ENCODE measurements around the gene THAP8.
"Not testable (repeated sequence)": the region's sequence is repeated elsewhere in the genome, so short reads cannot be mapped to it uniquely, and the experiment has no call there.

The THAP8 gene, protein sequence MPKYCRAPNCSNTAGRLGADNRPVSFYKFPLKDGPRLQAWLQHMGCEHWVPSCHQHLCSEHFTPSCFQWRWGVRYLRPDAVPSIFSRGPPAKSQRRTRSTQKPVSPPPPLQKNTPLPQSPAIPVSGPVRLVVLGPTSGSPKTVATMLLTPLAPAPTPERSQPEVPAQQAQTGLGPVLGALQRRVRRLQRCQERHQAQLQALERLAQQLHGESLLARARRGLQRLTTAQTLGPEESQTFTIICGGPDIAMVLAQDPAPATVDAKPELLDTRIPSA

DNA sequence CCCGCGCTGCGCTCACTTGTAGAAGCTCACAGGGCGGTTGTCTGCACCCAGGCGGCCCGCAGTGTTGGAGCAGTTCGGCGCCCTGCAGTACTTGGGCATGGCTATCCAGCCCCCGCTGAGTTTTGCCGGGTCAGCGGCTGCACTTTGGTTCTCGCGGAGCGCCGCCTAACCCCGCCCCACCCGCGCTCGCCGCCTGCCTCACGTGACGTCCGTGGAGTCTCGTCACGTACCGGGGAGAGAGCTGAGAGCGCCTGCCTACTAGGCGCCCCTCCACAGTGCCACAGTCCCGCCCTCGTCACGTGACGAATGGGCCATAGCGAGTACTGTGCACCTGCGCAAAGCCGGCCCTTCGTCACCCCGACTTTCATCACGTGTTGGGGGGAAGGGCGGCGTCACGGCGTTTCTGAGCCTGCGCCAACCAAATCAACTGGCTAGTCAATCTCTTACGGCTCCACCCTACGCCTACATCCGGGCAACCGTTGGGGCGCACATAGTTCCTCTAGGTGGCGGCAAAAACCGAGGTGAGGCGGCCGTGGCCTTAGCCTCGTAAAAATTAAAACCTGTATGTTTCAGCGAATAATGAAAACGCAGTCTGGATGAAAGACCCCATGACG lies at the start of gene THAP8:
THAP8 (minus strand) TSS at position 167 of the 614 bp plus-strand sequence; CDS start at position 99, 68 bp downstream.
- DNase-seq = peak; percentile 100

DNA sequence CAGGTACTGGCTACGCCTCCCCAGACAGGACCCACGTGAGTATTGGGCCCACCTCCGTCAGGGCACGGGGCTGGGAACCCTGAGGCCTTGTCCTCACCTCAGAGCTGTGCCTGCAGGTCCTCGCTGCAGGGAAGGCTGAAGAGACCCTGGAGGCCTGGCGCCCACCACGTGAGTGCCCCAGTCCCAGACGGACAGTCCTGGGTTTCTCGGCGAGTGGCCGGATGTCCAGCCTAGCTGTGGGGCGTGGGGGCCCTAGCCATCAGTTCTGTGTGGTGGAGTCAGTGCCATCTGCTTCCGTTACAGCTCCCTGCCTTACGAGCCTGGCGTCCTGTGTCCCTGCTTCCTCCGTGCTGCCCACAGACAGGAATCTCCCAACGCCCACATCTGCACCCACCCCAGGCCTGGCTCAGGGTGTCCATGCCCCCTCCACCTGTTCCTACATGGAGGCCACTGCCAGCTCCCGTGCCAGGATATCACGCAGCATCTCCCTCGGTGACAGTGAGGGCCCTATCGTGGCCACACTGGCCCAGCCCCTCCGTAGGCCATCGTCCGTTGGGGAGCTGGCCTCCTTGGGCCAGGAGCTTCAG lies 49.0 kb upstream of the THAP8 start:
- DNase-seq = no peak

DNA sequence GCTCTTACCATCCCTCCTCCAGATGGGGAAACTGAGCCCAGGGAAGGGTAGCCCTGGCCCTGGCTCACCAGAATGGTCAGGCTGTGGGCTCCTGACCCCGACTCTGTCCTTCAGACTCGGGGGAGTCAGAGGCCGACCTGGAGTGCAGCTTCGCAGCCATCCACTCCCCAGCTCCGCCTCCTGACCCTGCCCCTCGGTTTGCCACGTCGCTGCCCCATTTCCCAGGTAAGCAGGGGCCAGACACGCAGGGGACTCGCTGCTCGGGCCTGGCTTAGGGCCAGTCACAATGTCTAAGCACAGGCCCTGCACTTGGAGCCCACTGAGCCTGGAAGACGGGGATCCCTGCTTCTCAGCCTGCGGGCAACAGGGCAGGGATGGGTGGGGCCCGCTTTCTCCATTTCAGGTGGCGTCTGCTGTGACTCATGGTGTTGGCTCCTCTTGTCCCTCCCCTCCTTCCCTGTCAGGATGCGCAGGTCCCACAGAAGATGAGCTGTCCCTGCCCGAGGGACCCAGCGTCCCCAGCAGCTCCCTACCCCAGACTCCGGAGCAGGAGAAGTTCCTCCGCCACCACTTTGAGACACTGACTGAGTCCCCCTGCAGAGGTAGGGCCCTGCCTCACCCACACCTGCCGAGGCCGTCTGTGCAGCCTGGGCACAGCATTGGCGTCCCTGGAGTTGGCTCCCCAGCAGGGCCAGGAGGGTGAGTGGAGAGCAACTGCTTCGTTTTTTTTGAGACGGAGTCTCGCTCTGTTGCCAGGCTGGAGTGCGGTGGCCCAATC lies 47.7 kb upstream of the THAP8 start:
- no peak for DNase-seq

DNA sequence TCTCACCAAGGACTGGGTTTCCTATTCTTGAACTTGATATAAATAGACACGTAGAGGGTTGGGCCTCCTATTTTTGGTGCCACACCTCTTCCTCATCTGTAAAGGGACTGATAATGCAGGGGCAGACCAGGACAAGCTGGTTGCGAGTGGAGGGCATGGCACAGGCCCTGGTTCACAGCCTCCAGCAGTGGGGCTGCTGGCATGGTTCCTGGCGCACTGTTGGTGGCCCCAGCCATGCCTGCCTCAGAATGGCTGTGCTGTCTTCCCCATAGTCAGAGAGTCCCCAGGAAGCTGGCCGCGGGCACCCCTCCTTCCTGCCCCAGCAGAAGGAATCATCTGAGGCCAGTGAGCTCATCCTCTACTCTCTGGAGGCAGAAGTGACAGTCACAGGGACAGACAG lies 46.4 kb upstream of the THAP8 start:
- DNase-seq = no peak

DNA sequence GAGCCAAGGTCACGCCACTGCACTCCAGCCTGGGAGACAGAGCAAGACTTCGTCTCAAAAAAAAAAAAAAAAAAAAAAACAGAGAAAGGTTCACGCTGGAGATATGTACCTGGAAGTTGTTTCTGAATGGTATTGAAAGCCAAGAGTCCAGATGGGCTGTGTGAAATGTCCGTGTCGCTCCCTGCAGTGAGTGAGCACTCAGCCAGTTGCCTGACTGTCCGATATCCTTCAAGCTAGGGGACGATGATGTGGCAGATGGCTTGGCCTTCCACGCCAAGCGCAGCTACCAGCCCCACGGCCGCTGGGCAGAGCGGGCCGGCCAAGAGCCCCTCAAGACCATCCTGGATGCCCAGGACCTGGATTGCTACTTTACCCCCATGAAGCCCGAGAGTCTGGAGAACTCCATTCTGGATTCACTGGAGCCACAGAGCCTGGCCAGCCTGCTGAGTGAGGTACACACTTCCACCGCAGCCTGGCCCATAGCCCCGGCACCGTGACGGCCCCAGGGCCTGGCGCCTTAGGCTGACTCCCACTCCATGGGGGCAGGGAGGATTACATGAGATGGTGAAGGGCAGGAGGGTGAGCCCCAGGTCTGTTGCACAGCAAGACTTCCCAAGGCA lies 45.2 kb upstream of the THAP8 start:
- no peak for DNase-seq

DNA sequence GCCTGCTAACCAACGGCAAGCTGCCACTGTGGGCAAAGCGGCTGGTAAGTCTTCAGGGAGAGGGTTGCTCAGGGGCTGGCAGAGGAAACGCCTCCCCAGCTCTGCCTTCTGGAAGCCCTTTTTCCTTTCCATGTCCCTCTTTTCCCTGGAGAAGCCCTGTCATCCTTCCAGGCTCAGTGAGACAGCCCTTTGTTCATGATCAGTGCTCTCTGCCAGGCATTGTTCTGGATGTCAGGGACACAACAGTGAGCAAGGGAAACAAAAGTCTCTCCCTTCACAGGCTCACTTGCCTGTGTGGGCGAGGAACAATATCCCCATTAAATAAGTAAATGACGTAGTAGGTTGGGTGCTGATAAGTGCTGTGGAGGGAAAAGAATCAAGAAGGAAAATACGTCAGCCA lies 43.0 kb upstream of the THAP8 start:
- no peak for DNase-seq

DNA sequence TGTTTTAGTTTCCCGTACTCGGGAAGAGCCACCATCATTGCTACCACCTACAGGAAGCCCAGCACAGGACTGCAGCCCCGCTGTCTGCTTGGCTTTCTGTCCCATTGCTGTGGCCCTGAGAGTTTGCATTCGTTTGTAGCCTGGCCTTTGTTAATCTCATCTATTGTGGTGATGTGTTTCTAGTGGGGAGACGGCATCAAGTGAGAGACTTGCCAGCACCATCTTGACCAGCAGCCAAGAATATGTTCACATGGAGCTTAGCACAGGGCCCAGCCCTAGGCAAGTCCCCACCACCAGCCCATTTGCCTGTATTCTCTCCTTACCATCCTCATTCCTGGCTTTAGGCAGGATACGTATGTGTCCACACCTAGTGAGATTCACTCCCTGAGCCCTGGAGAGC lies 39.6 kb upstream of the THAP8 start:
- DNase-seq = no peak

DNA sequence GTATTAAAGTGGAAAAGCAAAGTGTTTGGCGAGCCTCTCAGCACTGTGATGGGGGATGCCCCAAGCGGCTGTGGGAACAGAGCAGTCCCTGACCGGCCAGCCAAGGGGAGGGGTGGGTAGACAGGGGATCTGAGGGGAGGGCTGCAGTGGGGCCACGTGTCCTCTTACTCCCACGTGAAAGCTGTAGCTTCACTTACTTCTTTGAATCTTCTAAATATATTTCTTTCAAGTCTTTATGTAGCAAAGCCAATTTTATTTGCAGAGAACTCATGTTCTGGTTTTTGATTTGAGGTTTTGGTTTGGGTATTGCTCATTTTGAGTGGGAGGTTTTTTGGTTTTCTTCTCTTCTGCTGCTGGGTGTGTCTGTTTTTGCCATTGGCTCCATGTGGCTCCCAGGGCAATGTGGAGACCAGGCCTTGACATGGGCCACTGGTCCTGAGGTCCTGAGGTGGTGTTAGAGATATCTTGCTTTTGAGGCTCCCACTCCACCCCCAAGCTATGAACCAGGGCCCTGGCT lies 39.1 kb upstream of the THAP8 start:
- DNase-seq = no peak

DNA sequence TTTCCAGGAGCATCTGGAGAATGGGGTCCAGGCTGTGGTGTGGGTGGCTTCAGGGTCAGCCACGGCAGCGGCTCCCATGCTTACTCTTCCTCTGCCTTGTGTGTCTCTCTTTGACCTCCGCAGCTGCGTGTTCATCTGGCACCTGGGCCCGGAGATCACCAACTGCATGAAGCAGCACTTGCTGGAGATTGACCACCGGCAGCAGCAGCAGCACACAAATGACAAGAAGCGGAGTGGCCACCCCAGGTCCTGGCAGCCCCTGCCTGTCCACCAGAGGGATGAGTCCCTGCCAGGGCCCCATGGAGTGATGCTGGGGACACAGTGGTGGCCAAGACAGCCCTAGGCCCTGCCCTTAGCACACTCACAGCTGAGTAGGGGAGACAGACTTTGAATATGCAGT lies 38.5 kb upstream of the THAP8 start:
- DNase-seq = no peak

DNA sequence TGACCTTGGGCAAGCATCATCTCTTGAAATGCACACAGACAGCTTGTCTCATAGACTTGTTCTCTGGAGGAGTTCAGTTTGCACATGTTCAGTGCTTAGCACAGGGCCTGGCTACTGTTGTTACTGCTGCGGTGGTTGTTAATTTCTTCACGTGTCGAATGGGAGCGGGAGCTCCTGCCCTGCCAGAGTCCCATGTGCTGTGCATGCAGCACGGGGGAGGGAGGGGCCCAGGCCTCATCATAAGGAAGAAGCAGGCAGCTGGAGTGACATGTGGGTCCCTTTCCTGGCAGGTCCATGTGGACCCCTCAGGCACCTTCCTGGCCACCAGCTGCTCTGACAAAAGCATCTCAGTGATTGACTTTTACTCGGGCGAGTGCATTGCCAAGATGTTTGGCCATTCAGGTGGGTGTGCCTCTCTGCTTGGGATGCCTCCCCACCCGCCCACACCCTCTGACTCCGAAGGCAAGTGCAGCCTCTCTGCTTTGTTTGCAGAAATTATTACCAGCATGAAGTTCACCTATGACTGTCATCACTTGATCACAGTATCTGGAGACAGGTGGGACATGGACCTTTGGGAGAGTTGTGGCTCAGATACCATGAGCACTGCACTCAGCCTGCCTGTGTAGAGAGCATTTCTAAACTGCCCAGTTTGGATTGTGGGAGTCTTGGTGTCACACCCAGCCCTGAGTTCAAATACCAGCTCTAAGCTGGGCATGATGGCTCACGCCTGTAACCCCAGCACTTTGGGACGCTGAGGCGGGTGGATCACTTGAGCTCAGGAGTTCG lies 37.0 kb upstream of the THAP8 start:
- DNase-seq = no peak

DNA sequence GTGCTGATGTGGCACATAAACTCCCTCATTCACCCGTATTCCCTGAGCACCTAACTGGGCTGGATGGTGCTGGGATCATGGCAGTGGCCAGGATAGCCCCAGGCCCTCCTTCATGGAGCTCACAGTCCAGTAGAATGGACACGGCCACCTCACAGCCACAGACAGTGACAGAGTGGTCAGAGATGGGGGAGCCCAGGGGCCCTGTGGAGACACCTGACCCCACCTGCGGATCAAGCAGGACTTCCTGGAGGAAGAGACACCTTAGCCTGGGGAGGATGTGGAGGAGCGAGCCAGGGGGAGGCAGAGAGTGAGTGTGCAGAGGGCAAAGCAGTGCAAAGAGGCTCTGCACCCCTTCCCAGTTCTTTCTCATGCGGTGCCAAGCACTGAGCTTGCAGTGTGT lies 35.8 kb upstream of the THAP8 start:
- DNase-seq = no peak

DNA sequence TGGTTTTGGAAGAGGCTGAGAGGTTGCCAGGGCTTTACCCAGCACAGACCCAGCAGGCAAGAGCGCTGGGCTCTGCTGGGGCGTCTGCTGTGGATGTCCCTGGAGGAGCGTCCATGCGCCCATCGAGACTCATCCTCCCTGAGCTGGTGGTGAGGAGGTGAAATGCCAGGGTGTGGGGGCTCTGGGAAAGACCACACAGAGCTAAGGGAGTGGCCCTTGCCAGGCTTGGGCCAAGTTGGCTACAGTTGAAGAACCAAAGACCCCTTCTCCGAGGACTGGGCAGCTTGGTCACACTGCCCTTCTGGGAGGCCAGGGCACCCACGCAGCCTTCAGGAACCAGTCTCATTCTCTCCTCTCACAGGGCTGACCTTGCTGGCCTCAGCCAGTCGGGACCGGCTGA lies 32.2 kb upstream of the THAP8 start:
- no peak for DNase-seq

DNA sequence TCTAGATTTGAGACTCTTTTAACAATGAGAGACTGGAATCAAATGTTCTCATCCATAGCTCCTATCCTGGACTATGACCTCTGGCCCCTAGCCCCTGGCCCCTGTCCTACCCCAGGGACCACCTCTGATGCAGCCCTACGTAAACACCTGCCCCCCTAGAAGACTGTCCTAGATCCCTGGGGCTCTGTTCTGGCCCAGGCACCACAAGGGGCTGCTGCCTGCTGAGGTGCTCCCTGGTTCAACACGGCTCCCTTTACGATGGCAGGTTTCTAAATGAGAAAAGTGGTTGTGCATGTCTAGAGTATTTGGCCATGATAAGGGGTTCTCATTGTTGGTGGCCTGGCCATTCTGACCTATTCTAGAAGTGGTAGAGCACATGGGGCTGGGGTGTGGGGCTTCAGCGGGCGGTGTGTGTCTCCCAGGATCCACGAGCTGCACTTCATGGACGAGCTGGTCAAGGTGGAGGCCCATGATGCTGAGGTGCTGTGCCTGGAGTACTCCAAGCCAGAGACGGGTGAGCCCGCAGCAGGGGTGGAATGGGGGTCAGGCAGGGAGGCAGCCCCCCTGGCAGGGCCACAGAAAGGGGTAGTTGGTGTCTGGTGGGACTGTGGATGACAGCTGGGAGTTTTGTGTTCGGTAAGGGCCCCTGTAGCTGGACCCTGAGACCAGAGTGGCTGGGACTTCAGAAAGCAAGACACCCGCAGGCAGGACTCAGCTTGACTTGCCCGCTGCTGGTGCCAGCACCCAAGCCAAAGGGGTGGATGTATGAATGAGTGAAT lies 30.3 kb upstream of the THAP8 start:
- no peak for DNase-seq

DNA sequence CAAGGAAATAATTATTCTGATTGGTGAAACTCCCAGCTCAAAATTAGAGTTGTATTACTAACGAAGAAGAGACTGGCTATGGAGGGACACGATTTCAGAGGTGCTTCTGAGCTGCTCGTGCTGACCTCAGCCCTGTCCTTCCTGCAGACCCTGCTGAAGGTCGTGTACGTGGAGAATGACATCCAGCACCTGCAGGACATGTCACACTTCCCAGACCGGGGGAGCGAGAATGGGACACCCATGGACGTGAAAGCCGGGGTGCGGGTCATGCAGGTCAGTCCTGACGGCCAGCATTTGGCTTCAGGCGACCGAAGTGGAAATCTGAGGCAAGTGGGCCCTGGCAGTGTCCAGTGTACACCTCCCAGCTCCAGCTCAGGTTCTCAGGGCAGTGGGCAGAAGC lies 28.8 kb upstream of the THAP8 start:
- DNase-seq = no peak

DNA sequence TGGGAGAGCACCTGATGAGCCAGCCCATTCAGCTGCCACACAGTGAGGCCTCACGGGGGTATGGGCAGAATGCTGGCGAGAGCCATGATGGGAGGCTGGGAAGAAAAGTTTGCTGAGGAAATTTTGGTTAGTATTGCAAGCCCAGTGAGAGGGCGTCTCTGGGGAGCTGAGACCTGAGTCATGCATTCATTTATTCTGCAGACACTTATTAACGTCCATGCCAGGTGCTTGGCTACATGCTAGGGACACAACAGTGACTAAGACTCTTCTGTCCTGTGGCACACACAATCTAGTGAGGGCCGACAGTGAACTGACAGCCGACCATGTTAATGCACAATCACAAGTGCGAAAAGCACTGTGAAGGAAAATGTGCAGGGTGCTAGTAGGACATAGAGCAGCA lies 27.8 kb upstream of the THAP8 start:
- no peak for DNase-seq

DNA sequence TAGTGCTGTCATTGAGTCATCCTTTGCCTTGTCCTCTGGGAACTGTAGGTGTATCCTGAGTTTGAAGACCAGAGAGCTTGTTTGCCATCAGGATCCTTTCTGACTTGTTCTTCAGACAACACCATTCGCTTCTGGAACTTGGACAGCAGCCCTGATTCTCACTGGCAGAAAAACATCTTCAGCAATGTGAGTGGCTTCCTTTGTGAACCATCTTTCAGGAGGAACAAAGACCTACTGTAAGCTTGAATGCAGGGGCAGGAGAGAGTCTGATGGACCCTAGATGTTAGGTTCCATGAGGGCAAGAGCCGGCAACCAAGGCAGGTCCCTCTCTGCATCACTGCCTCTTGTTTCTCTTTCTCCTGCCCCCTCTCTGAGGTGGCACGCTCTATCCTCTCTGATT lies 27.3 kb upstream of the THAP8 start:
- DNase-seq = no peak

DNA sequence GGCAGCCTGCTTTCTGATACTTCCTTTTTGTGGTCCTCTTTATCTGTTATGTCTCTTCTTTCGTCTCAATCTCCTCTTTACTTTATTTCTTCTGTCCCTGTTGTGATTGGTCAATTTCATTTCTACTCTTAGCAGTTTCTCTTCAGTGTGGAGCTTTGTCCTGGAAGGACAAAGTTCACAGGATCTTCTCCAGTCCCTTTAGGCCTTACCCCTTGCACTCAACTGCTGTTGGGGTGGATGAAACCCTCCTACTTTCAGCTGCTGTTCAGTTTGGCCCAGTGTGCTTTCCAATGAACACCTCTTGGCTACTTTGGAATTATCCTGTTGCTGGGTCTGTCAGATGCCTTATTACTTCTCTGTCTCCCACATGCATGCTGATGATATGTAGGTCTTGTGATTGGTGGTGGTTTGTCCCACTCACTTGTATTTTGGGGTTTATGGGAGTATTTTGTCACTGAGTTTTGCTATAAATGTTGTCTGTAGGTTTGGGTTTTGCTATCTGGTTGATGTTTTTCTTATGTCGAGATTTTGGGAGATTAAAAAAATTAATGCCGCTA lies 25.4 kb upstream of the THAP8 start:
- no peak for DNase-seq

DNA sequence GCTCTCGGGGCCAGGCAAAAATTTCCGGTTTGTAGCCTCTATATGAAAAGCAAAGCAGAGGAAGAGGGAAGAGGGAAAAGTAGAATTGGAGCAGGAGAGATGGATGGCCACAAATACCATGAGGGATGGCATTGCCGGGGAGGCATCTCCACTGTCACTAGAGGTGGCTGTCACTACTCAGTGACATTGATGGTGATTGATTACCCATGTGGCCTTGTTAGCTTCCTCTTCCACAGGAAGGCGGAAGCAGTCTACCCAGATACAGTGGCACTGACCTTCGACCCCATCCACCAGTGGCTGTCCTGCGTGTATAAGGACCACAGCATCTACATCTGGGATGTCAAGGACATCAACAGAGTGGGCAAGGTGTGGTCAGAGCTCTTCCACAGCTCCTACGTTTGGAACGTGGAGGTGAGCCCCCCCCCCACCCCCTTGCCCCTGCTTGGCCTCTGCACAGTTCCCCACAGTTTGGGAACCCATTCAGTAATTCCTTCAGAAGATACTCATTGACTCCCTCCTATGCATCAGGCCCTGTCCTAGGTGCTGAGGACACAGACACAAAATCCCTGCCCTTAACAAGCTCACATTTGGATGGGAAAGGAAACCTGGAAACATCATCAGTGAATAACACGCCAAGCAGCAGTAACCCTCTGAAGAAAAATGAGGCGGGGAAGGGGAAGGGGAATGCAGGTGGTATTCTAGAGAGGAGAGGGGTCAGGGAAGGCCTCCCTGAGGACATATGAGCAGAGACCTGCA lies 19.2 kb upstream of the THAP8 start:
- DNase-seq = no peak

DNA sequence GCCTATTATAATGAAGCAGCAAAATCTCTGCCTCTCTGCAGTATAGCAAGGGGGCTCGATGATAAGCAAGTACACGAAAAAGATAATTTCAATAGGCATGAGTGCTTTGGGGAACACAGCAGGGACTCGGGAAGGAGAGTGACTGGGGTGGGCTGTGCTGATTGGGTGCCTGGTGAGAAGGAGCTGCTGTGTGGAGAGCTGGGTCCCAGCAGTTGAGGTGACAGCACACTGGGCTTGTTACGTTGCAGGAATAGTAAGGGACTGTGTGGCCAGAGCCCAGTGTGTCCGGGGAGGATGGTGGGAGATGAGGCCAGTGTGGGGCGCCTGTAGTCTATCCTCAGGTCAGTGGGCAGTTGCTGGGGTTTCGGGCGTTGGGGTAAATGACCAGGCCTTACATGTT lies 18.0 kb upstream of the THAP8 start:
- DNase-seq = no peak

DNA sequence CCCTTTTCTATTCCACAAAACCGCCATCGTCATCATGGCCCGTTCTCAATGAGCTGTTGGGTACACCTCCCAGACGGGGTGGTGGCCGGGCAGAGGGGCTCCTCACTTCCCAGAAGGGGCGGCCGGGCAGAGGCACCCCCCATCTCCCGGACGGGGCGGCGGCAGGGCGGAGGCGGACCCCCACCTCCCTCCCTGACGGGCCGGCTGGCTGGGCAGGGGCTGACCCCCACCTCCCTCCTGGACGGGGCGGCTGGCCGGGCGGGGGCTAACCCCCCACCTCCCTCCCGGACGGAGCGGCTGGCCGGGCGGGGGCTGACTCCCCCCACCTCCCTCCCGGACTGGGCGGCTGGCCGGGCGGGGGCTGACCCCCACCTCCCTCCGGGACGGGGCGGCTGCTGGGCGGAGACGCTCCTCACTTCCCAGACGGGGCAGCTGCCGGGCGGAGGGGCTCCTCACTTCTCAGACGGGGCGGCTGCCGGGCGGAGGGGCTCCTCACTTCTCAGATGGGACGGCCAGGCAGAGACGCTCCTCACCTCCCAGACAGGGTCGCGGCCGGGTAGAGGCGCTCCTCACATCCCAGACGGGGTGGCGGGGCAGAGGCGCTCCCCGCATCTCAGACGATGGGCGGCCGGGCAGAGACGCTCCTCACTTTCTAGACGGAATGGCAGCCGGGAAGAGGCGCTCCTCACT lies 14.9 kb upstream of the THAP8 start:
- DNase-seq = not testable (repeated sequence)

Data from CD4-positive, alpha-beta T cell treated with Interferon gamma for 1 hour (primary cell).